Thoracic aorta (tissue), 2 donors: ENCODE results near the gene TMEM161A. TPM values are rescaled to one million over a fixed set of nuclear protein-coding genes. Genes with fewer than 3 reads are reported as not detected.

Experiments used
- ATAC-seq: fragments of 150-250 bp; one replicate; pipeline ENCODE4 v1.8.0; 2017; ENCODE audit warnings: low read depth; ENCODE audit not compliant: insufficient number of reproducible peaks, low FRiP score
- DNase-seq: peaks from one replicate; pipeline ENCODE4 v3.0.0-alpha.2; 2020; ENCODE audit warnings: low spot score
- H3K27ac ChIP-seq, 2 donors: fragments of 200-600 bp; sonication (generic); 1 replicate in 1 of 2; 2 replicates in 1 of 2; pipeline ENCODE4 v1.5.1; 2016; ENCODE audit warnings: mild to moderate bottlenecking in 2 of 2, moderate library complexity in 2 of 2
- H3K27me3 ChIP-seq: fragments of 200-600 bp; sonication (generic); replicated peaks from 2 replicates; pipeline ENCODE4 v1.6.0; 2016; ENCODE audit warnings: mild to moderate bottlenecking; ENCODE audit not compliant: insufficient read depth
- H3K36me3 ChIP-seq: fragments of 200-600 bp; sonication (generic); one replicate; pipeline ENCODE4 v1.5.1; 2016
- H3K4me1 ChIP-seq, 2 donors: fragments of 200-600 bp; sonication (generic); 1 replicate in 1 of 2; 2 replicates in 1 of 2; pipeline versions ENCODE4 v1.5.1 to v1.6.0; 2016; ENCODE audit warnings: low read depth in 2 of 2, mild to moderate bottlenecking in 1 of 2; ENCODE audit not compliant: control insufficient read depth in 1 of 2
- H3K4me3 ChIP-seq: fragments of 200-600 bp; sonication (generic); 2 replicates; pipeline ENCODE4 v1.5.1; 2016; ENCODE audit warnings: mild to moderate bottlenecking
- H3K9me3 ChIP-seq: fragments of 200-600 bp; sonication (generic); 2 replicates; pipeline ENCODE4 v1.5.1; 2016
- CTCF ChIP-seq: fragments of 200-600 bp; sonication (generic); IDR thresholded peaks from one replicate; pipeline ENCODE4 v1.5.1; 2019; ENCODE audit warnings: antibody characterized with exemption
- total RNA-seq, 2 donors: library from RNA; depleted of rRNA; stranded (reverse); fragments of >200 nt; gene quantifications; one replicate each; pipeline versions ENCODE4 v1.1.0 to v1.2.3, GENCODE V29; 2016

TMEM161A gene
- total RNA-seq, 2 donors from 2014 or later = 13.8 to 14.4 TPM

GRCh38 chr19:19094513-19094912 is 43.8 kb downstream of the TMEM161A start:
- H3K4me3 ChIP-seq = no peak overlapping the region
- ATAC-seq (no peak), DNase-seq (no peak)
- H3K9me3 ChIP-seq = no peaks in the 10 kb centered on the region
- H3K4me1 ChIP-seq = no peaks in the 10 kb centered on the region
- no peaks in the 10 kb centered on the region for H3K27me3 ChIP-seq
- H3K27ac ChIP-seq = no peak overlapping the region
- peaks cover 12% of the 10 kb centered on the region for H3K36me3 ChIP-seq
- TF ChIP-seq CTCF = no peak

- Histone ChIP-seq H3K27ac (no peak overlapping the region), H3K4me1 (no peaks in the 10 kb centered on the region), H3K36me3 (peaks cover 3% of the 10 kb centered on the region), H3K9me3 (no peaks in the 10 kb centered on the region), H3K27me3 (no peaks in the 10 kb centered on the region), H3K4me3 (no peak overlapping the region)
- no peak for TF ChIP-seq CTCF
- DNase-seq (no peak), ATAC-seq (no peak)
Observed at GRCh38 chr19:19087676-19088075, 50.6 kb downstream of the TMEM161A start.

GRCh38 chr19:19083413-19084178 is 54.7 kb downstream of the TMEM161A start:
- no peak for TF ChIP-seq CTCF
- Histone ChIP-seq H3K27me3 (no peaks in the 10 kb centered on the region), H3K9me3 (no peaks in the 10 kb centered on the region), H3K36me3 (no peaks in the 10 kb centered on the region), H3K4me3 (no peak overlapping the region), H3K4me1 (no peaks in the 10 kb centered on the region), H3K27ac (no peak overlapping the region)
- DNase-seq (no peak), ATAC-seq (no peak)

- Histone ChIP-seq H3K27ac (no peak overlapping the region), H3K27me3 (no peaks in the 10 kb centered on the region), H3K4me3 (no peak overlapping the region), H3K36me3 (no peaks in the 10 kb centered on the region), H3K9me3 (no peaks in the 10 kb centered on the region), H3K4me1 (no peaks in the 10 kb centered on the region)
- DNase-seq (no peak), ATAC-seq (no peak)
- no peak for TF ChIP-seq CTCF
Observed at GRCh38 chr19:19081642-19082151, 56.6 kb downstream of the TMEM161A start.

- H3K9me3 ChIP-seq = no peaks in the 10 kb centered on the region
- no peaks in the 10 kb centered on the region for H3K4me1 ChIP-seq
- no peak overlapping the region for H3K27ac ChIP-seq
- no peak for ATAC-seq
- no peaks in the 10 kb centered on the region for H3K36me3 ChIP-seq
- H3K27me3 ChIP-seq = no peaks in the 10 kb centered on the region
- DNase-seq = no peak
- TF ChIP-seq CTCF = no peak
- no peak overlapping the region for H3K4me3 ChIP-seq
Observed at GRCh38 chr19:19079571-19079970, 58.7 kb downstream of the TMEM161A start.
